Effector memory CD8-positive, alpha-beta T cell (primary cell): ENCODE results near the gene HLA-DMB.
A peak's percentile ranks its signal among the peaks of the same experiment; 100 is the strongest.

Experiments used
- ATAC-seq: fragments of 150-1000 bp; cut with Tn5 transposase; replicated peaks from 2 replicates; pipeline ENCODE4 v1.10.0; 2021; ENCODE audit warnings: mild to moderate bottlenecking, moderate library complexity
- DNase-seq, 3 experiments: peaks; one replicate each; pipeline ENCODE4 v3.0.0; 2021
- H3K27ac Mint-ChIP-seq, 2 donors: one replicate each; pipeline ENCODE4 v1.8.0; 2022; ENCODE audit warnings: mild to moderate bottlenecking in 2 of 2, mixed read lengths in 2 of 2, moderate library complexity in 2 of 2
- H3K27me3 Mint-ChIP-seq, 2 donors: one replicate each; pipeline ENCODE4 v1.8.0; 2022; ENCODE audit warnings: mixed read lengths in 2 of 2
- H3K36me3 Mint-ChIP-seq: one replicate; pipeline ENCODE4 v1.8.0; 2022; ENCODE audit warnings: mild to moderate bottlenecking, moderate library complexity, mixed read lengths; ENCODE audit not compliant: insufficient read depth
- H3K4me1 Mint-ChIP-seq, 2 donors: one replicate each; pipeline ENCODE4 v1.8.0; 2022; ENCODE audit warnings: low read depth in 2 of 2, mixed read lengths in 2 of 2
- H3K4me3 Mint-ChIP-seq, 2 donors: one replicate each; pipeline ENCODE4 v1.8.0; 2022; ENCODE audit warnings: mild to moderate bottlenecking in 2 of 2, mixed read lengths in 2 of 2, moderate library complexity in 2 of 2
- H3K9me3 Mint-ChIP-seq, 2 donors: one replicate each; pipeline ENCODE4 v1.8.0; 2022; ENCODE audit warnings: mixed read lengths in 2 of 2

HLA-DMB gene

GRCh38 chr6:32968867-32969684 is 28.2 kb upstream of the HLA-DMB start:
- Mint-ChIP-seq H3K4me3 (peak overlapping the region; percentile 88 to 94), H3K27me3 (no peaks in the 10 kb centered on the region), H3K27ac (peak overlapping the region; percentile 94 to 98), H3K4me1 (peaks cover 53 to 66% of the 10 kb centered on the region in 2 donors), H3K9me3 (no peaks in the 10 kb centered on the region), H3K36me3 (peaks cover 59% of the 10 kb centered on the region)
- DNase-seq (peak in 2 of 3 experiments; percentile 34 to 44), ATAC-seq (no peak)

DNA sequence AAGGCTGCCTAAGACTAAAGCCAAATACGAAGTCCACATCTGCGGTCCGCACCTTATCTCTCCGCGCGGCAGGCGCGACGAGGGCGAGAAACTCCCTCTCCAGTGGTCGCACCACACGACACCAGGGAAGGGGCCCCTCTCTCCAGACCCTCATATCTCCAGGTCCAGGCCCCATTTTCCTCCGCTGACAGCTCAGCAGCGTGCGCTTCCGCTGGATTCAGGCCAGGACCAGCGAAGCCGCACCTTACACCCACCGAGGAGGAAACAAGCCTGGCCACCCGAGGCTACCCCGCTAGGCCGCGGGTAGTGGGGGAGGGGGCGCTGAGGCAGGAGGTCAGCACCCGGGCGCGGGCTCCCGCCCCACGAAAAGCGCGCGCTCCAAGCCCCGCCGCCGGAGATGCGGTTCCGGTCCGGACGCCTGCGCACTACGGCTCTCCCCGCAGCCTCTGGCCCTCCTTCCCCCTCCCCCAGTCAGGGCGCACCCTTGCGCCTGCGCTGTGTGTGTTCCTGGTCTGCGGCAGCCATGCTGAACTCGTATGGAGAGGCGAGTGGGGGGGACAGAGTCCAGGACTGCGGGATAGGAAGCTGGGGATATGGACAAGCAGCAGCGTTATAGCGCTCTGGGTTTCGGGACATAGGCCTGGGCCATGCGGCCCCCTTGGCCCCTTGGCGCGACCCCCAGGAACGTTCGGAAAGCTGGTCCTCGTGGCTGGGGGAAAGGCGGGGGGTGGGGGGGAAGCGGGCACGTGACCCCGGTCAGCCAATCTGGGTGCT is 27.5 kb upstream of the HLA-DMB start, which contains the start of gene BRD2:
Gene BRD2, plus strand, starts transcription at position 502 of the 774 bp plus-strand sequence. CDS start 4,305 bp downstream, outside the sequence.
- H3K4me1 Mint-ChIP-seq, result peaks cover 49 to 61% of the 10 kb centered on the region in 2 donors
- H3K27me3 Mint-ChIP-seq, result no peaks in the 10 kb centered on the region
- peak within 1 kb of the TSS; percentile 94 to 98 for H3K27ac Mint-ChIP-seq
- no peaks in the 10 kb centered on the region for H3K9me3 Mint-ChIP-seq
- peak within 1 kb of the TSS; percentile 88 to 94 for H3K4me3 Mint-ChIP-seq
- peaks cover 51% of the 10 kb centered on the region for H3K36me3 Mint-ChIP-seq
- ATAC-seq, result peak; percentile 40
- DNase-seq, result peak; percentile 95 to 96 (median 95)

DNA sequence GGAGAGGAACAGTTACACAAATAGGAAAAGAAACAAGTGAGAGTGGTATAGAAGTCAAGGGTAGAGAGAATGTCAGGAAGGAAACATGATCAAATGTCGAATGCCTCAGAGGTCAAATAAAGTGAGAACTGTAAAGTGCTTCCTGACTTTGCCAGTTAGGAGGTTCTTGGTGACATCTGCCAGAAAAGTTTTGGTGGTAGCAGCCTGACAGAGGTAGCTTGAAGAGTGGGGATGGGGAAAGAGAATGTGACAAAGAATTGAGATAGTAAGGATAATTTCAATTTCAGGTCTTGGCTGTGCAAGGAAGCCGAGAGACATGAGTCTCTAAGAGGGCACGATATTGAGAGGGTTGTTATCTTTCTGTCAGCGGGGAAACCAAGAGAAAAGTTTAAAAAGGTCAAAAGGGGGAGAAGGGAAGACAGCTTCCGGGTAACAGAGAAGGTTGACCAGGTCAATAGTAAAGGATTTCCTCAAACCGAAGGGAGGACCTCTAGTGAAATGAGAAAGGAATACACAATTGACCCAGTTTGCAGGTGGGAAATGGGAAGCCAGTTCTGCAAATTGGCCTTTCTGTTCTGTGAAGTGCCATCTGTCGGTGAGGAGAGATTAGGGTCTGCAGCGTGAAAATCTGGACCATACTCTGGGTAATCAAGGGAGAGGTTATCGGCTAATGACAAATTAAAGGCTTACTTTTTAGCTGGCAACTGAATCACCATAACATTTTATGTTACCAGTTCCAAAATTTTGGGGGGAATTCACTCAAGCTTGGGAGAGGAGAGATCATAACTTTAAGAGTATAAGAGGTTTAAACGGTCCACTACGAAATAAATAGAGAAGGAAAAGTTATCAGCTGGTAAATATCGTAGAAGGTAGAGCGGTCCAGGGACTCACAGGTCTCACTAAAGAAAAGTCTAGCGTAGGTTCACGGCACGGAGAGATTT is 26.6 kb upstream of the HLA-DMB start:
- H3K4me3 Mint-ChIP-seq, result peak overlapping the region; percentile 88 to 94
- peaks cover 45 to 60% of the 10 kb centered on the region in 2 donors for H3K4me1 Mint-ChIP-seq
- DNase-seq (no peak), ATAC-seq (no peak)
- no peaks in the 10 kb centered on the region for H3K27me3 Mint-ChIP-seq
- peaks cover 43% of the 10 kb centered on the region for H3K36me3 Mint-ChIP-seq
- H3K27ac Mint-ChIP-seq, result peak overlapping the region; percentile 94 to 98
- no peaks in the 10 kb centered on the region for H3K9me3 Mint-ChIP-seq

GRCh38 chr6:32964776-32965175 is 23.9 kb upstream of the HLA-DMB start:
- Mint-ChIP-seq H3K4me3 (no peak overlapping the region), H3K4me1 (peaks cover 54 to 62% of the 10 kb centered on the region in 2 donors), H3K9me3 (no peaks in the 10 kb centered on the region), H3K36me3 (peaks cover 19% of the 10 kb centered on the region), H3K27ac (peak overlapping the region; percentile 13 to 94), H3K27me3 (no peaks in the 10 kb centered on the region)
- DNase-seq (no peak), ATAC-seq (no peak)

GRCh38 chr6:32963866-32964265 is 23.0 kb upstream of the HLA-DMB start:
- no peak for DNase-seq
- Mint-ChIP-seq H3K9me3 (no peaks in the 10 kb centered on the region), H3K4me1 (peaks cover 54 to 58% of the 10 kb centered on the region in 2 donors), H3K4me3 (no peak overlapping the region), H3K27ac (peak overlapping the region; percentile 33 to 94), H3K36me3 (peaks cover 10% of the 10 kb centered on the region), H3K27me3 (no peaks in the 10 kb centered on the region)
- ATAC-seq, result no peak

DNA sequence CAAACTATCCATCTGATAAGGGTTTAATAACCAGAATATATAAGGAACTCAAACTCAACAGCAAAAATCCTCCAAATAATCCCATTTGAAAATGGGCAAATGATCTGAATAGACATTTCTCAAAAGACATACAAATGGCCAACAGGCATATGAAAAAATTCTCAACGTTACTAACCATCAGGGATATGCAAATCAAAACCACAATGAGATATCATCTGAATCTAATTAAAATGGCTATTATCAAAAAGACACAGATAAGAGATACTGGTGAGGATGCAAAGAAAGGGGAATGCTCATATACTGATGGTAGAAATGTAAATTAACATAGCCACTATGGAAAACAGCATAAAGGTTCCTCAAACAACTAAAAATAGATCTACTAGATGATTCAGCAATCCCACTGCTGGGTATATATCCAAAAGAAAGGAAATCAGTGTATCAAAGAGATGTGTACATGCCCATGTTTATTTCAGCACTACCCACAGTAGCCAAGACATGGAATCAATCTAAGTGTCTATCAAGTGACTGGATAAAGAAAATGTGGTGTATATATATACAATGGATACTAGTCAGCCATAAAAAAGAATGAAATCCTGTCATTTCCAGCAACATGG is 21.5 kb upstream of the HLA-DMB start:
- no peak for DNase-seq
- ATAC-seq, result no peak
- Mint-ChIP-seq H3K4me3 (no peak overlapping the region), H3K36me3 (no peaks in the 10 kb centered on the region), H3K9me3 (no peaks in the 10 kb centered on the region), H3K27ac (peak overlapping the region in 1 of 2 donors; percentile 8), H3K27me3 (no peaks in the 10 kb centered on the region), H3K4me1 (peaks cover 52% of the 10 kb centered on the region in 2 donors)

- no peaks in the 10 kb centered on the region for H3K36me3 Mint-ChIP-seq
- ATAC-seq (no peak), DNase-seq (no peak)
- H3K27me3 Mint-ChIP-seq, result no peaks in the 10 kb centered on the region
- H3K4me3 Mint-ChIP-seq, result peak overlapping the region in 1 of 2 donors; percentile 1
- no peaks in the 10 kb centered on the region for H3K9me3 Mint-ChIP-seq
- H3K4me1 Mint-ChIP-seq, result peaks cover 38 to 42% of the 10 kb centered on the region in 2 donors
- H3K27ac Mint-ChIP-seq, result no peak overlapping the region
Measured at GRCh38 chr6:32960563-32960962, 19.7 kb upstream of the HLA-DMB start.

DNA sequence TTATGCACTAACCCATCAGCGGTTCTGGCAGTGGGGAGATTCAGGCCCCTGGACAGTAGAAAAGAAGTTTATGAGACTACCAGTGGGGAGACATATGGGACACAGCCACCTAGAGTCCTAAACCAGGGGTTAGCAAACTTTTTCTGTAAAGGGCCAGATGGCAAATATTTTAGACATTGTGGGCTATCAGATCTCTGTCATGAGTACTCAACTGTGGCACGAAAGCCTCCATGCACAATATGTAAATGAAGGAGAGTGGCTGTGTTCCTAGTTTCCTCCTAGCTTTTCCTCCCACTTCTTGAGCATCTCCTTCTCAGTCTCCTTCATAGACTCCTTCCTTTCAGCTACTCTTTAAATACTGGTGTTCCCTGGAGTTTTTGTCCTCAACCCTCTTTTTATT is 15.3 kb upstream of the HLA-DMB start:
- H3K4me1 Mint-ChIP-seq, result peaks cover 29 to 46% of the 10 kb centered on the region in 2 donors
- no peaks in the 10 kb centered on the region for H3K9me3 Mint-ChIP-seq
- no peak overlapping the region for H3K4me3 Mint-ChIP-seq
- no peaks in the 10 kb centered on the region for H3K36me3 Mint-ChIP-seq
- no peaks in the 10 kb centered on the region for H3K27me3 Mint-ChIP-seq
- ATAC-seq (no peak), DNase-seq (no peak)
- H3K27ac Mint-ChIP-seq, result no peak overlapping the region

DNA sequence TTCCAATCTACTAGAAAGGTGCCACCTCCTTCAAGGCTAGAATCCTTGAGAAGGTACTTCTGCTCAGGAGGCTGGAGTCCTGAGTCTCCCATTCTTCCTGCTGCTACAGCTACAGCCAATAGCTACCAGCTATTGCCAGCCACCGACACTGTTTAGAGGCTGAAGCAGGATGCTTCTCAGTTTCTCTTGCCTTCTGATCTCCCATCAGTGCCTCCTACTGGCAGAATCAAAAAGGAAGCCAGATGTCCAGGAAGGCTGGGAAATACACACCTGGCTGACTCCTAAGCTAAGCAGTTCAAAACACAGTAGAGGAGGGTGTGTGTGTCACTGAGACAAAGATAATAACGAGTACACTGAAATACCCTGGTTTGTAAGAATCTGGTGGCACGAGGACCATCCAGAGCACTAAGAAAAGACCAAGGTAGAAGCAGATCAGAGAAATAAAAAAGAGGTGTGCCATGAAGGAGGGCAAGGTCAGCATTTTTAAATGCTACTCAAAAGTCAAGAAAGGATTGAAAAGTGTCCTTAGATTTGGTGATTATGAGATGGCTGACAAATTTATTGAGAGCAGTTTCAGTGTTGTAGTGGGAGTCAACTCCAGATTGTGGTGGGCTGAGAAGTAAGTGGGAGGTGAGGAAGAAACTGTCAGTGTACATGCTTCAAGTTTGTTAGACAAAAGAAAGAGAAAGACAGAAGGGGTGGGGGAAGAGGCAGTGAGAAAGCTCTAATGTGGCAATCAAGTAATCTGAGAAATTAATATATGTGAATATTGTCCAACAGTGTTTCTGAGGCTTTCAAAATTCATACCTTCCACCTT is 14.4 kb upstream of the HLA-DMB start:
- ATAC-seq (peak; percentile 14), DNase-seq (peak in 1 of 3 experiments; percentile 25)
- Mint-ChIP-seq H3K27me3 (no peaks in the 10 kb centered on the region), H3K4me1 (peaks cover 28 to 44% of the 10 kb centered on the region in 2 donors), H3K36me3 (no peaks in the 10 kb centered on the region), H3K9me3 (no peaks in the 10 kb centered on the region), H3K4me3 (no peak overlapping the region), H3K27ac (peak overlapping the region in 1 of 2 donors; percentile 15)

DNA sequence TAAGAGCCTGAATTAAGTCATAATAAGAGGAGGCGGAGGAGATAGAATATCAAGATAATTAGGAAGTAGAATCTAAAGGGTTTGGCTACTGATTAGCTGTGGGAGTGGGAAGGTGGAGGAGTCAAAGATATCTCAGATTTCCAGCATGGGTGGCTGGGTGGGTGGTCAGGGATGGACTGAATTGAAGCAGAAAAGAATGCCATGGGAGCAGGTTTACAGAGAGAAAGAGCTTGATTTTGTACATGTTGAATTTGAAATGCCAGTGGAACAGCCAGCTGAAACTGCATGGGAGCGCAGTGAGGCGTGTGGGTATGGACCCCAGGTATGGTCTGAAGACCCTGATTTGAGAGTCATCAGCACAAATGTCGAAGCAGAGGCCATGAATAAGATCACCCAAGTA is 13.4 kb upstream of the HLA-DMB start:
- Mint-ChIP-seq H3K36me3 (no peaks in the 10 kb centered on the region), H3K4me1 (peaks cover 25 to 51% of the 10 kb centered on the region in 2 donors), H3K27me3 (no peaks in the 10 kb centered on the region), H3K27ac (no peak overlapping the region), H3K9me3 (no peaks in the 10 kb centered on the region), H3K4me3 (no peak overlapping the region)
- ATAC-seq (no peak), DNase-seq (no peak)

DNA sequence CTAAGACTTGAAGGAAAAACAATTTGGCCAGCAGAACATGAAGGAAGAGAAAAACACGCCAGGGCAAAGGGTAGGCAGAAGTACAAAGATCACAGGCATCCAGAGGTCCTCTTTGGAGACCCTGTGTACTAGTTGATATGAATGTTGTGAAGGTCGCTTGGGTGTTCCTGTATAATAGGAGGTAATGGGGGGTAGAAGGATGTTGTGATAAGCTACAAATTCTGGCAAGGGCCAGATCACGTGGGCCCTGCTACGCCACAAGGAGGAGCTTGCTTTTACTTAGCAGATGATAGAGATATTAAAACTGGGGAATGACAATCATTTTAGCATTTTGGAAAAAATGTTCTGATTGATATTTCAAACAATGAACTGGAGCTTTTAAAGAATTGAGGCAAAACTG is 12.9 kb upstream of the HLA-DMB start:
- DNase-seq (no peak), ATAC-seq (no peak)
- Mint-ChIP-seq H3K27me3 (no peaks in the 10 kb centered on the region), H3K4me3 (no peak overlapping the region), H3K9me3 (no peaks in the 10 kb centered on the region), H3K4me1 (peaks cover 30 to 55% of the 10 kb centered on the region in 2 donors), H3K27ac (peak overlapping the region in 1 of 2 donors; percentile 94), H3K36me3 (no peaks in the 10 kb centered on the region)
